ENCODE measurements around the gene C14orf119.

C14orf119 gene

DNA sequence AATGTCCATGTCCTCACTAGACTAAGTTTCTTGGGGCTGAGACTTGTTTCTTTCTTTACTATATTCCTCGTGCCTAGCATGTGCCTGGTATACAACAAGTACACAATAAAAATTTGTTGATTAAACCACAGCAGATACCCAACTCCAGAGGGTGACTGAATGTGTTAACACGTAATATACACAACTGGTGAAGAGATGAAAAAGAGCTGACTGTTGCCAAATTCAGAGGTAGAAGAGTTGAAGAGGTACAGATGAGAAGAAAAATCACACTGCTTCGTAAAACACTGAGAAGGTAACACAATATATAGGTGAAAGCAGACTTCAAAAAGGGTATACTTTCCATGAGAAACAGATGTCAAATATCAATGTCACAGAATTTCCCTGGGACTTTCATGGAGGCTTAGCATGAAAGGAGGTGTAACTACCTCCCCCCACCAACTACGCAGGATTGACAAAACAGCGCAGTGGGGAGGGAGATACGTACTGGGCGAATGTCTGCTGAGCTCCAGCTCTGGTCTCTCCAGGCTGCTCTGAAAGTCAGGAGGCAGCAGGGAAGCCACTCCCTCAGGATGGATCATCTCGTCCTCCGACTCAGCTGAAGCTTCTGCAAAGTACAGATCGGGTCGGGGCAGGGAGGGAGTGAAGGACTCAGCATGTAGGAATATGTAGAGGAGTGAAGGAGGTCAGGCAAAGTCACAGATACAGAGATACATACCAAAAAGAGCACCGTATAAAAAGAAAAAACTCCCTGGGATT, 5.6 kb upstream of the C14orf119 start:
- no peak overlapping the region for H3K4me3 Mint-ChIP-seq
- peak overlapping the region; percentile 32 for H3K27ac Mint-ChIP-seq
- intact Hi-C loops (cut with micrococcal nuclease): no loop called here
- H3K4me1 Mint-ChIP-seq (ENCODE audit: low read depth): peaks cover 73% of the 10 kb centered on the region
- H3K36me3 Mint-ChIP-seq (ENCODE audit: low read depth): peaks cover 87% of the 10 kb centered on the region
- no peaks in the 10 kb centered on the region for H3K27me3 Mint-ChIP-seq
- no peaks in the 10 kb centered on the region for H3K9me3 Mint-ChIP-seq

DNA sequence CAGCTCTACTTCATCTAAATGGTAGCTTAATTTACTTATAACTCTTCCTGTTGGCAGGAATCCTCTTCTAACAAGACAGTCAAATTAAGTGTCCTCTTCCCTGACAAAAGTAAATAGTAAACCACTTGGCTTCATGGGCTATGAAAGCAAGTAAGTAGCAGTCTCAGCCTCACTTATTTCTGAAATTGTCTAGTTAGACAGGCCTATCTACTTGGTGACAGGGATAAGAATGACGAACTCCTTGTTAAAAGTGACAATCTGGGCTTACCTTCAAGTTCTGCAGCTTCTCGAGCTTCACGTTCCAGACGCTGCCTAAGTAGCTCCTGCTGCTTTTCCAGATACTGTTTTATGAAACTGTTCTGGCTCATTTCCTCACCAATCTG, 5.1 kb upstream of the C14orf119 start:
- Mint-ChIP-seq H3K27me3 (no peaks in the 10 kb centered on the region), H3K4me1 (ENCODE audit: low read depth) (peaks cover 68% of the 10 kb centered on the region), H3K27ac (peak overlapping the region; percentile 44), H3K36me3 (ENCODE audit: low read depth) (peaks cover 81% of the 10 kb centered on the region), H3K4me3 (no peak overlapping the region), H3K9me3 (no peaks in the 10 kb centered on the region)
- intact Hi-C loops (cut with micrococcal nuclease): no loop called here

DNA sequence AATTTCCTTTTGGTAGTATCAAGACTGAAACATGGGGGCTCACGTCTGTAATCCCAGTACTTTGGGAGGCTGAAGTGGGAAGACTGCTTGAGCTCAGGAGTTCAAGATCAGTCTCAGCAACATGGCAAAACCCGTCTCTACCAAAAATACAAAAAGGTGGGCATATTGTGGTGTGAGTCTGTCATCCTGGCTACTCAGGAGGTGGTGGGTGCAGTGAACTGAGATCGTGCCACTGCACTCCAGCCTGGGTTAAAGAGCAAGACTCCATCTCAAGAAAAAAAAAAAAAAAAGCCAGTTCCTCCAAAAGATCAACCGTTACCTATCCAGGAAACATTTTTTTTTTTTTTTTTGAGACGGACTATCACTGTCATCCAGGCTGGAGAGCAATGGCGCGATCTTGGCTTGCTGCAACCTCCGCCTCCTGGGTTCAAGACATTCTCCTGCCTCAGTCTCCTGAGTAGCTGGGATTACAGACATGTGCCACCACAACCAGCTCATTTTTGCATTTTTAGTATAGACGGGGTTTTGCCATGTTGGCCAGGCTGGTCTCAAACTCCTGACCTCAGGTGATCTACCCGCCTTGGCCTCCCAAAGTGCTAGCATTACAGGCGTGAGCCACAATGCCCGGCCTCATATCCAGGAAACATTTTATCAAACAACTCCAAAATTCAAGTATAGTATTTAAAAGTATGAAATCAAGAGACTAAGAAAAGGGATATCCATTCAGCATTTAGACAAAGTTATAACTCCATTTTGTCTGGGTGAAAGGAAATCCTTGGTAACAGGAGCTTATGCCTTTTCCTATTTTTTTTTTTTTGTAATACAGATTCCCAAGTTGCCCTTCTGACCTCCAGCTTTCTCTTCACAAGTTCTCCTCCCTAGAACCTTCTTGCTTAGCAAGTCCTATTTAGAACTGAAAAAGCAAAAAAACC, 3.7 kb upstream of the C14orf119 start:
- Mint-ChIP-seq H3K4me1 (ENCODE audit: low read depth) (peaks cover 57% of the 10 kb centered on the region), H3K36me3 (ENCODE audit: low read depth) (peaks cover 68% of the 10 kb centered on the region), H3K27ac (peak overlapping the region; percentile 44), H3K4me3 (no peak overlapping the region), H3K9me3 (no peaks in the 10 kb centered on the region), H3K27me3 (no peaks in the 10 kb centered on the region)
- intact Hi-C loops (cut with micrococcal nuclease): no loop called here

DNA sequence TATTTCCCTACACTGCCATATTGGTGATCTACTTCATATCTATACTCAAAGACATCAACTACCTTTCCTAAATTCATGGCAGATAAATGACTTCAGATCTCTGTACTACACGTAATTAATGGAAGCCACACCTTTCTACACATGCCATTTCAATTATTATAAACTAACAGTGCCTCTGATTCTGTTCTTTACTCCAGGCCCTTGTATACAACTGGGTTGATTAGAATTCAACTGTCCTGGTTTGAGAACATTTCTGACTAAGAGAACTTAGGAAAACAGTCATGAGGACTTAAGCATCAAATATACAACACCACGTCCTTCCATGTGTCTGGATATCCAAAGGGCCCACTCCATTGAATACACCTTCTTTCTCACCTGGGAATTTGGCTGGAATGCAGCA, 2.2 kb upstream of the C14orf119 start:
- Mint-ChIP-seq H3K4me3 (no peak overlapping the region), H3K27me3 (no peaks in the 10 kb centered on the region), H3K9me3 (no peaks in the 10 kb centered on the region), H3K36me3 (ENCODE audit: low read depth) (peaks cover 52% of the 10 kb centered on the region), H3K4me1 (ENCODE audit: low read depth) (peaks cover 56% of the 10 kb centered on the region), H3K27ac (no peak overlapping the region)
- intact Hi-C loops (cut with micrococcal nuclease): no loop called here

DNA sequence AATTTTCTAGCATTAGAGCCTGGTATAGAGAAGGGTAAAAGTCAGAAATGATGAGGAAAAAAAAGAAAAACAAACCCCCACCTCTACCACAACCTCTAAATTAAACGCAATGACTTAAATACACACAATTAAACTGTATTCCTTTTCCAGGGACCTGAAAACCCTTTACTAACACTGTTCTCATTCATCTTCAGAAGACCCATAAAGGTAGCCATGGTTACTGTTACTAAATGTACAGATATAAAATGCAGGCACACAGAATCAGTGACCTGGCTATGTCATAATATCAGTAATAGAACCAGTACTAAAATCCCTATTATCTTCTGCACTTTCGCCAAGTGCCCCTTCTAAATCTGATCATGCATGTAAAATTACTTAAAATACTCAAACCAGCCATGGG, 1.8 kb upstream of the C14orf119 start:
- Mint-ChIP-seq H3K4me3 (no peak overlapping the region), H3K27ac (no peak overlapping the region), H3K9me3 (no peaks in the 10 kb centered on the region), H3K4me1 (ENCODE audit: low read depth) (peaks cover 52% of the 10 kb centered on the region), H3K36me3 (ENCODE audit: low read depth) (peaks cover 48% of the 10 kb centered on the region), H3K27me3 (no peaks in the 10 kb centered on the region)
- intact Hi-C loops (cut with micrococcal nuclease): no loop called here

DNA sequence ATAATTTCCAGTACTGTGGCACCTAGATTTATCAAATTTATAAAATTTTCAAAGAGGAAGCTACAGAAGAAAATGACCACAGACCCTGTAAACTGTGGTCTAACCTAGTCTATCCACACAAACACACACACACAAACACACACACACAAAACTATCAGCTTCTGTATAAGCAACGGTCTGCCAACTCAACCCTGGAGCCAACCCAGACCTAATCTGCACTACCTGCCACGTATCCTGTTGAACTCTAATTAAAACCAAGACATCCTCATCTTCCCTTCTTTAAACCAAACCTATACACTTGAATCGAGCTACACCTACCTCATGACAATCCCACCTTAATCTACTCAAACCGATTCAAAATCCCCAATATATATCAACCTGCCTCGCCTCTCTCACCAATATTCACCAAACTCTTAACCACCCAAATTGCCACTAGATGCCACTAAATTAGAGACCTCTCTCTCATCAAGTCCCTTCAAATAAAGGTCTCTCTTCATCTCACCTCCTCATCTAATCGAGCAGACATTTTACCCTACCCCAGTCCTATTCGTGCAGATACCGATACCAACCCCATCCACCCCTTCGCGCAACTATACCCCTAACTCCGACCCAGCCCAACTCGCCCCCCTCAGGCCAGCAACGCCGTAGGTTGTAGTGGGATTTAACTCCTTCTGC, 1.2 kb upstream of the C14orf119 start:
- Mint-ChIP-seq H3K4me3 (no peak overlapping the region), H3K4me1 (ENCODE audit: low read depth) (peaks cover 52% of the 10 kb centered on the region), H3K27me3 (no peaks in the 10 kb centered on the region), H3K27ac (no peak overlapping the region), H3K36me3 (ENCODE audit: low read depth) (peaks cover 42% of the 10 kb centered on the region), H3K9me3 (no peaks in the 10 kb centered on the region)
- intact Hi-C loops (cut with micrococcal nuclease): loop anchor here (1.0 kb wide), 1 partner anchor 9 kb away; no protein-coding TSS in a partner anchor

DNA sequence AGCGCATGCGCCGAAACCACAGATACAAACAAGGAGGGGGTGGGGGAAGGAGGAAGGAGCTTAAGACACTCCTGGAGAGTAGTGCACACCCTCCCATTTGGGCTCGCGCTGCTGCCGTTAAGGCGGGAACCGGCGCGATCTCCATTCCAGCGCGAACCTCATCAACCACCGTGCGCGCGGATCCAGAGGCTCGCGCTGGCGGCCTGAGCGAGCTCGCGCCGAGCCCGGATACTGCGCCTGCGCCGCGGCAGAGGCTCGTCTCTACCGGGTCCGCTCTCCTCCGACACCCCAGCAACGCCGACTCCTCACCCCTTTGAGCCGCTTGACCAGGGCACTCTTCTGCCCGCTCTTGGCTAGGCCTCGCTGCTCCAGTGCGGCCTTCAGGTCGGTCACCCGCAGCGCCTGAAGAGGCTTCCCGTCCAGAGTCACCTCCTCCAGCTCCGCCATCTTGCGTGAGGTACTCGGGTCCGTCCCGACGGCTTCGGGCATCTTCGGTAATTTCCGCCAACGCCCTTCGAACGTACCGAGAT, 574 bp upstream of the C14orf119 start, which contains the start of gene ACIN1:
Gene ACIN1, minus strand, starts transcription at position 471 of the 530 bp plus-strand sequence. Its CDS starts 24 bp downstream, at position 447.
- H3K36me3 Mint-ChIP-seq (ENCODE audit: low read depth): peaks cover 36% of the 10 kb centered on the region
- H3K27me3 Mint-ChIP-seq: no peaks in the 10 kb centered on the region
- H3K9me3 Mint-ChIP-seq: no peaks in the 10 kb centered on the region
- no peak within 1 kb of the TSS for H3K27ac Mint-ChIP-seq
- no peak within 1 kb of the TSS for H3K4me3 Mint-ChIP-seq
- peaks cover 53% of the 10 kb centered on the region for H3K4me1 Mint-ChIP-seq (ENCODE audit: low read depth)
- intact Hi-C loops (cut with micrococcal nuclease): loop anchor here (1.0 kb wide), 1 partner anchor 9 kb away; no protein-coding TSS in a partner anchor

DNA sequence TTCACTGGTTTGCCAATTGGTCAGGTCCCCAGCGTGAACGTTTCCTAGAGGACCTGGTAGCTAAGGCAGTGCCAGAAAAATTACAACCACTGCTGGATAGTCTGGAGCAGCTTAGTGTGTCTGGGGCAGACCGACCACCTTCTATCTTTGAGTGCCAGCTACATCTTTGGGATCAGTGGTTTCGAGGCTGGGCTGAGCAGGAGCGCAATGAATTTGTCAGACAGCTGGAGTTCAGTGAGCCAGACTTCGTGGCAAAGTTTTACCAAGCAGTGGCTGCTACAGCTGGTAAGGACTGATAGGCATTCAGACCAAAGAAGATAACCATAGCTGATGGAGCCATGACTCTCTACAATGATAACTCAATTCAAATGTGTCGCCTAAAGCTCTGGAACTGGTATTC, 2.5 kb downstream of the C14orf119 start:
- Mint-ChIP-seq H3K4me1 (ENCODE audit: low read depth) (peaks cover 63% of the 10 kb centered on the region), H3K9me3 (no peaks in the 10 kb centered on the region)

DNA sequence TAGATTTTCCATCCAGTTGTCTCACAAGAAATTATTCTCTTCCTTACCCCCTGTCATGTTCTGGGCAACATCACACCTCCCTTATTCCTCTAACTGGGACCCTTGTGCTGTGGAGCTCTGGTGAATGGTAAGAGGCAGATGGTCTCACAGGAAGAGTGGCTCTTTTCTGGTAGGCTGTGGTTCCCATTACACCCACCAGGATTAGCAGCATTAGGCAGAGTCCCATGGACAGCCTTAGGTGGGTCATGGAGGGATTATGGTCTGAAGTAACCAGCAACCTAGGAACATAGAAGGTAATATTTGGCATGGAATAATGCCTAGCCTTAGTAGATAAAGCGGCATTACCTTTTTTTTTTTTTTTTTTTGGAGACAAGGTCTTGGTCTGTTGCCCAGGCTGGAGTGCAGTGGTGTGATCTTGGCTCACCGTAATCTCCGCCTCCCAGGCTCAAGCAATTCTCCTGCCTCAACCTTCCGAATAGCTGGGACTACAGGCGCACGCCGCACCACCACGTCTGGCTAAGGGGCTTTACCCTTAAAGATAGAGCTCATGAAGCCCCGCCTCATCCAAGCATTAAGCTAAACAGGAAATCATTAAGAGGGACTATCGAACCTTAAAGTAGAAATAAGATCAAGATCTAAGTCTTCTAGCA, 4.0 kb downstream of the C14orf119 start:
- intact Hi-C loops (cut with micrococcal nuclease): no loop called here
- Mint-ChIP-seq H3K27me3 (no peaks in the 10 kb centered on the region), H3K4me1 (ENCODE audit: low read depth) (peaks cover 65% of the 10 kb centered on the region), H3K4me3 (no peak overlapping the region), H3K36me3 (ENCODE audit: low read depth) (no peaks in the 10 kb centered on the region), H3K9me3 (no peaks in the 10 kb centered on the region), H3K27ac (no peak overlapping the region)

More for the DNA sequence above, 2.5 kb downstream of the C14orf119 start:
- Mint-ChIP-seq H3K4me3 (no peak overlapping the region), H3K36me3 (ENCODE audit: low read depth) (peaks cover 6% of the 10 kb centered on the region), H3K27ac (no peak overlapping the region), H3K27me3 (no peaks in the 10 kb centered on the region)
- intact Hi-C loops (cut with micrococcal nuclease): no loop called here

DNA sequence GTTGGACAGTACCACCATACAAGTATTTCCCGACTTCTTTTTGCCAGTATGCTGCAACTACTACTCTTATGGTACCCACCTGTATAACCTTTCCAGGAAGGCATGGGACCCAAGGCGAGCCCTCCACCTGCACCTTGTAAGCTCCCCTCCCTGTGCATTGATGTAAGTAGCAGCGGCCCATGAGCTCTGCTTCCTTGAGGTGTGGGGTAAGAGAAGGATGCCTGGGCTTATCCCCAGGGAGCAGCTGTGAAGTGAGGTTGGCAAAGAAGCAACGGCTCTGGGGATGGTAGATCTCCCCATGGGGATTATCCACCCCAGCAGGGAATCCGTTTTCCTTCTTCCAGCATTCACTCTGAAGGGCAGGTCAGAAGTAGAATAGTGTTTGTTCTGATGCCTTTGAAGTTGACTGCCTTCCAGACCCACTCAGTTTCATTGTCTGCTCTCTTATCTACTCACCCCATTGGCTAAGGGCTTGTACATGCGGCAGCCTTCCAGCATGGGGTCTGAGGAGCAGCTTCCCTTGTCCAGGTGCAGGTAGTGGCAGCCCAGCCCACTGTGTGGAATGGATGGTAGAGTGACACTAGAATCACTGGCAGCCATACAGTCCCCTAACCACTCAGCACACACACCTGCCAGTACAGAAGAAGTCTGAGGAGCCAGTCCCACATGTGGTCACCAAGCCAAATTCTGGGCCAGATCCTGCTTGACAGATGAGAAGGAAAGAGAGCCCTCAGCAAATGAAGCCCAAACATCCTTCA, 6.1 kb downstream of the C14orf119 start:
- Mint-ChIP-seq H3K27me3 (no peaks in the 10 kb centered on the region), H3K36me3 (ENCODE audit: low read depth) (no peaks in the 10 kb centered on the region), H3K4me3 (no peak overlapping the region), H3K4me1 (ENCODE audit: low read depth) (peaks cover 83% of the 10 kb centered on the region), H3K9me3 (no peaks in the 10 kb centered on the region), H3K27ac (peak overlapping the region; percentile 66)
- intact Hi-C loops (cut with micrococcal nuclease): no loop called here

DNA sequence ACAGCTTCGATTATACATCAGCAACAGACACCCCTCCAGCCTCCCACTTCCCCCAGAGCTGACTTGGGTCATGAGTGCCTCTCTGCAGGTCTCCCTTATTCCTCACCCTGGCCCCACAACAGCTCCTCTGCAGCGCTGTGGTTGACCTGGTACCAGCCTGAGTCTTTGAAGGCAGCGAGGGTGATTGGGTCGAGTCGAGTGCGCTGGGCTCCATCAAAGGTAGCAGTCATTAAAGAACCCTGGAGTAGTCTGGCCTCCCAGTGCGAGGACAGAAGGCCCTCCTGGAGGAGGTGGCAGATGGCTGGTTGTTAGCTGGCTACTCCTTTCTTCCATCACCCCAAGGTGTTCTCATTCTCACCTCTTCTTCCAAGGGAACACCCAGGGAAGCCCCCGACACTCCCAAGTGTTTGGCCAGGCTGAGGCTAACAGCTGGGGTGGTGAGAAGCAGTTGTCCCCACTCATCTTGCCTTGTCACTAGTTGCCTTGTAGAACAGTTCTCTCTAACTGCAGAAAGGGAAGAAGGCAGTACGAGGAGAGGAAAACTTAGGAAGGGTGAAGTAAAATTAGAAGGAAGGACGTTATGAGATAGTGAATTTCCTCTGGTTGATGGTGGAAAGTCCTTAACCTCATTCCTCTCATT, 6.8 kb downstream of the C14orf119 start:
- Mint-ChIP-seq H3K27ac (peak overlapping the region; percentile 66), H3K27me3 (no peaks in the 10 kb centered on the region), H3K36me3 (ENCODE audit: low read depth) (no peaks in the 10 kb centered on the region), H3K4me3 (no peak overlapping the region), H3K4me1 (ENCODE audit: low read depth) (peaks cover 83% of the 10 kb centered on the region), H3K9me3 (no peaks in the 10 kb centered on the region)
- intact Hi-C loops (cut with micrococcal nuclease): no loop called here

DNA sequence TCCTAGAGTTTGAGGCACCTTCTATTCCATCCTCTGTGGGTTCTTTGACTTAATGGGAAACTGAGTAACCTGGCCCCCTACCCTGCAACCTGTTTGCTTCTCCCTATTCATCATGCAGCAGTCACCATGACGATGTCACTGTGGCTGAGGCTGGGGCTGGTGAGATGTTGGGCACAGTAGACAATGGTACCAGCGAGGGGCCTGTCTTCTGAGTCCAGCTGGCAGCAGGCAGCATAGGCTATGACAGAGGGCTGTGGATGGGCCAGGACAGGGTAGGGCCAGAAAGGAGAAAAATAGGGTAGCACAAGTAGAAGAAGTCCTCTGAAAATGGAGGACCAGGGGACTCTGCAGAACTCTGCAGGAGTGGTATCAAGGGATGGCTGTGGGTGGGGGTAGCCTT, 7.5 kb downstream of the C14orf119 start:
- peak overlapping the region; percentile 66 for H3K27ac Mint-ChIP-seq
- H3K4me3 Mint-ChIP-seq: no peak overlapping the region
- H3K36me3 Mint-ChIP-seq (ENCODE audit: low read depth): no peaks in the 10 kb centered on the region

More for the DNA sequence above, 7.5 kb downstream of the C14orf119 start:
- Mint-ChIP-seq H3K9me3 (no peaks in the 10 kb centered on the region), H3K27me3 (no peaks in the 10 kb centered on the region), H3K4me1 (ENCODE audit: low read depth) (peaks cover 78% of the 10 kb centered on the region)
- intact Hi-C loops (cut with micrococcal nuclease): no loop called here

All from dendritic cell treated with granulocyte-macrophage colony-stimulating factor and Interleukin-4, amounts not matched to agents 40 ng/mL and 50 ng/mL, for 4 days (primary cell).